Heart left ventricle (tissue), 16 donors: Measurements from ENCODE around the gene TTLL7. TPM values are rescaled to one million over a fixed set of nuclear protein-coding genes. Genes with fewer than 3 reads are reported as not detected.

Experiments
- ATAC-seq, 4 donors: fragments of 200-7000 bp; cut with Tn5 transposase; one replicate each; pipeline ENCODE4 v1.9.1; 2020 to 2022; ENCODE audit warnings: moderate library complexity in 4 of 4, mild to moderate bottlenecking in 3 of 4, moderate number of reproducible peaks in 1 of 4
- DNase-seq, 5 donors: peaks; one replicate each; pipeline ENCODE4 v3.0.0-alpha.2; 2020
- H3K27ac ChIP-seq, 12 donors: fragments of 200-600 bp; sonication (generic) in 4 of 12; one replicate each; pipeline versions ENCODE4 v1.5.0 to v1.8.0; 2016 to 2022; ENCODE audit warnings: mild to moderate bottlenecking in 2 of 12
- H3K27me3 ChIP-seq, 9 donors: fragments of 200-600 bp; sonication (generic) in 2 of 9; one replicate each; pipeline versions ENCODE4 v1.5.1 to v1.8.0; 2016 to 2022; ENCODE audit warnings: mild to moderate bottlenecking in 3 of 9
- H3K36me3 ChIP-seq, 9 donors: fragments of 200-600 bp; sonication (generic) in 2 of 9; one replicate each; pipeline versions ENCODE4 v1.5.0 to v1.8.0; 2018 to 2022; ENCODE audit warnings: mild to moderate bottlenecking in 2 of 9
- H3K4me1 ChIP-seq, 12 donors: fragments of 200-600 bp; sonication (generic) in 4 of 12; one replicate each; pipeline versions ENCODE4 v1.5.0 to v1.8.0; 2016 to 2022; ENCODE audit warnings: mild to moderate bottlenecking in 3 of 12
- H3K4me3 ChIP-seq, 12 donors: fragments of 200-600 bp; sonication (generic) in 4 of 12; one replicate each; pipeline versions ENCODE4 v1.5.0 to v1.8.0; 2017 to 2022; ENCODE audit warnings: mild to moderate bottlenecking in 9 of 12, moderate library complexity in 4 of 12
- H3K9me3 ChIP-seq, 12 donors: fragments of 200-600 bp; sonication (generic) in 4 of 12; one replicate each; pipeline versions ENCODE4 v1.5.0 to v1.8.0; 2016 to 2022; ENCODE audit warnings: mild to moderate bottlenecking in 1 of 12
- POLR2A ChIP-seq, 2 donors: fragments of 450-650 bp; IDR thresholded peaks; one replicate each; pipeline ENCODE4 v1.6.1; 2017; ENCODE audit warnings: antibody characterized with exemption in 2 of 2, mild to moderate bottlenecking in 2 of 2, moderate library complexity in 2 of 2
- WGBS, 4 donors: extraction: QIAGEN DNeasy Blood & Tissue Kit in 2 of 4; methylation state at CpG; one replicate each; pipeline versions ENCODE4 v1.1.5 to v1.1.7; 2013 to 2018; 5-methylcytosine and 5-hydroxymethylcytosine counted together
- intact Hi-C, 10 donors: fragments of 100-400 bp; cut with DNase I; formaldehyde crosslinking; loops; one replicate each; pipeline versions ENCODE4 v1.11.1 to v1.14.2; 2022
- polyA plus RNA-seq, 2 donors: library from polyadenylated mRNA; stranded (reverse); fragments of 200-250 nt; gene quantifications; one replicate each; pipeline ENCODE4 v1.2.3, GENCODE V29; 2013
- total RNA-seq, 9 donors: library from RNA; depleted of rRNA in 2 of 9; stranded (reverse); fragments of >200 nt in 2 of 9; fragmentation: NEBNext Ultra II Directional in 3 of 9; extraction: Animal tissue kit (Norgen Biotek cat#: 25700) in 3 of 9; gene quantifications; one replicate each; pipeline versions ENCODE4 v1.1.0 to v1.2.4, GENCODE V29; 2016 to 2023
- TF ChIP-seq, protein P1 (sequence below), 12 donors: fragments of 200-600 bp; sonication (generic) in 4 of 12; IDR thresholded peaks; one replicate each; pipeline versions ENCODE4 v1.5.0 to v1.8.0; 2018 to 2022; ENCODE audit warnings: antibody characterized with exemption in 12 of 12, mild to moderate bottlenecking in 5 of 12
- donor health status: ischemic (EF 13 %, LVEDD 7.1; RV severe dilation, severe dysfunction).
- donor health status: healthy with polysubstance abuse.
- donor health status: DM: no; HTN: yes; CAD: no.
- donor health status: DM: no; HTN: no; CAD: no.
- donor health status: ischemic (EF 25% LVEDD 6.9; RV normal size, moderate dysfunction).
- donor health status: ischemic (EF 25% LVEDD 5.7; RV mildly dilated, moderate dysfunction).
- donor health status: healthy.
- donor health status: DM: yes; HTN: yes; CAD: no.
- donor health status: ischemic (EF 35%, LVEDD 5.7; RV mildly dilated, moderate dysfunction).
- donor health status: nonischemic (EF 11% LVEDD 7.7; RV severe dilation, severe dysfunction).
- donor health status: DM: yes; HTN: yes; CAD: no.
- donor health status: PGD.
- donor health status: ischemic (EF 29% LVEDD 5.4; RV normal size, mild dysfunction).
- donor health status: nonischemic (EF 23%, LVEDD 6.1; RV moderate dilation, normal function).

TTLL7 gene
- total and polyA plus RNA-seq, 11 donors: 0.87 to 12.8 (median 3.2) TPM

DNA sequence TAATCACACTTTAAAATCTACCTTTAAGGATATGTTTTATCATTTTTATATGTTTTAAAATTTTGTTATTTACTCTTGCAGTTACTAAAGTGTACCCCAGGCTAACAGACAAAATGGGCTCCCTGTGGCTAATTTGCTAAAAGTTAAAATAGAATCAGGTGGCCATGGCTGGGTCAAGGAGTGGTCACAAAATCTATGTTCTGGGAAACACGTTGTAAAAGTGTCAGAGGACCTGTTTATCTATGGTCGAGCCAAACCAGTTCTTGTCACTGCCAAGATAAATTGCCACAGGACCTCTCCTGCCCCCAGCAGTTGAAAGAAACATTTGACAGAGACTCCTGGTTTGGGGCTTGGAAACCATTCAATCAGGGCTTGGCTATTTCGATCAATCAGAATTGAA is 21.2 kb upstream of the TTLL7 start:
- no peaks in the 10 kb centered on the region for H3K4me1 ChIP-seq
- H3K27me3 ChIP-seq: no peaks in the 10 kb centered on the region
- no peaks in the 10 kb centered on the region for H3K9me3 ChIP-seq
- intact Hi-C loops: no loop called here
- no peak overlapping the region for H3K27ac ChIP-seq
- no peak for TF ChIP-seq POLR2A (IDR thresholded peaks at IDR 0.05)
- TF ChIP-seq, protein P1, sequence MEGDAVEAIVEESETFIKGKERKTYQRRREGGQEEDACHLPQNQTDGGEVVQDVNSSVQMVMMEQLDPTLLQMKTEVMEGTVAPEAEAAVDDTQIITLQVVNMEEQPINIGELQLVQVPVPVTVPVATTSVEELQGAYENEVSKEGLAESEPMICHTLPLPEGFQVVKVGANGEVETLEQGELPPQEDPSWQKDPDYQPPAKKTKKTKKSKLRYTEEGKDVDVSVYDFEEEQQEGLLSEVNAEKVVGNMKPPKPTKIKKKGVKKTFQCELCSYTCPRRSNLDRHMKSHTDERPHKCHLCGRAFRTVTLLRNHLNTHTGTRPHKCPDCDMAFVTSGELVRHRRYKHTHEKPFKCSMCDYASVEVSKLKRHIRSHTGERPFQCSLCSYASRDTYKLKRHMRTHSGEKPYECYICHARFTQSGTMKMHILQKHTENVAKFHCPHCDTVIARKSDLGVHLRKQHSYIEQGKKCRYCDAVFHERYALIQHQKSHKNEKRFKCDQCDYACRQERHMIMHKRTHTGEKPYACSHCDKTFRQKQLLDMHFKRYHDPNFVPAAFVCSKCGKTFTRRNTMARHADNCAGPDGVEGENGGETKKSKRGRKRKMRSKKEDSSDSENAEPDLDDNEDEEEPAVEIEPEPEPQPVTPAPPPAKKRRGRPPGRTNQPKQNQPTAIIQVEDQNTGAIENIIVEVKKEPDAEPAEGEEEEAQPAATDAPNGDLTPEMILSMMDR (IDR thresholded peaks at IDR 0.05): no peak
- 22 to 28% (median 24%) methylated on average over 3 of the region's 3 CpGs for WGBS, 4 donors
- ATAC-seq (no peak), DNase-seq (no peak)
- H3K4me3 ChIP-seq: no peak overlapping the region
- no peaks in the 10 kb centered on the region for H3K36me3 ChIP-seq

- Histone ChIP-seq H3K4me1 (no peaks in the 10 kb centered on the region), H3K4me3 (no peak overlapping the region), H3K36me3 (no peaks in the 10 kb centered on the region), H3K27ac (no peak overlapping the region), H3K9me3 (no peaks in the 10 kb centered on the region), H3K27me3 (no peaks in the 10 kb centered on the region)
- DNase-seq (no peak), ATAC-seq (no peak)
- TF ChIP-seq, protein P1 (IDR thresholded peaks at IDR 0.05): no peak
- no peak for TF ChIP-seq POLR2A (IDR thresholded peaks at IDR 0.05)
- intact Hi-C loops: no loop called here
- 72 to 79% (median 77%) methylated on average over 1 of the region's 1 CpG for WGBS, 4 donors
Measured at GRCh38 chr1:84019217-84019616, 20.3 kb upstream of the TTLL7 start.

- WGBS, 4 donors: 84 to 97% (median 94%) methylated on average over 3 of the region's 3 CpGs
- no peak for TF ChIP-seq POLR2A (IDR thresholded peaks at IDR 0.05)
- TF ChIP-seq, protein P1 (IDR thresholded peaks at IDR 0.05): no peak
- H3K36me3 ChIP-seq: no peaks in the 10 kb centered on the region
- no peaks in the 10 kb centered on the region for H3K9me3 ChIP-seq
- H3K27me3 ChIP-seq: no peaks in the 10 kb centered on the region
- ATAC-seq (no peak), DNase-seq (no peak)
- H3K4me1 ChIP-seq: no peaks in the 10 kb centered on the region
- H3K27ac ChIP-seq: no peak overlapping the region
- H3K4me3 ChIP-seq: no peak overlapping the region
- intact Hi-C loops: no loop called here
Measured at GRCh38 chr1:84013708-84014107, 14.8 kb upstream of the TTLL7 start.

- Histone ChIP-seq H3K4me1 (no peaks in the 10 kb centered on the region), H3K9me3 (no peaks in the 10 kb centered on the region), H3K36me3 (no peaks in the 10 kb centered on the region), H3K27ac (no peak overlapping the region), H3K4me3 (no peak overlapping the region), H3K27me3 (no peaks in the 10 kb centered on the region)
- DNase-seq (no peak), ATAC-seq (no peak)
- intact Hi-C loops: no loop called here
- no peak for TF ChIP-seq POLR2A (IDR thresholded peaks at IDR 0.05)
- TF ChIP-seq, protein P1 (IDR thresholded peaks at IDR 0.05): no peak
- 89 to 92% (median 91%) methylated on average over 3 of the region's 3 CpGs for WGBS, 4 donors
Measured at GRCh38 chr1:84012018-84012417, 13.1 kb upstream of the TTLL7 start.
